Bronchial epithelial cell (primary cell): Measurements from ENCODE around the gene CNTN5. TPM values are rescaled to one million over a fixed set of nuclear protein-coding genes. Genes with fewer than 3 reads are reported as not detected.

Experiments used
- DNase-seq: peaks from one replicate; pipeline ENCODE4 v3.0.0-alpha.2; 2010; ENCODE audit warnings: low read depth
- FAIRE-seq: peaks from 2 replicates; lab custom pipeline; 2011; peaks lifted over from hg19 to GRCh38; lab: Jason Lieb, UNC
- H3K27me3 ChIP-seq: 2 replicates; pipeline ENCODE4 v1.5.1; 2011; ENCODE audit warnings: low read length; ENCODE audit not compliant: control insufficient read depth, insufficient read depth
- H3K36me3 ChIP-seq: 2 replicates; pipeline ENCODE4 v1.5.1; 2011; ENCODE audit warnings: low read length; ENCODE audit not compliant: control insufficient read depth, insufficient read depth
- H3K4me3 ChIP-seq: 2 replicates; pipeline ENCODE4 v1.5.1; 2011; ENCODE audit warnings: mild to moderate bottlenecking, low read depth, low read length, control low read depth
- CTCF ChIP-seq: IDR thresholded peaks from 2 replicates; pipeline ENCODE4 v1.5.1; 2011; ENCODE audit warnings: mild to moderate bottlenecking, moderate library complexity, low read length, control low read depth, inconsistent platforms; ENCODE audit not compliant: insufficient read depth, severe bottlenecking
- total RNA-seq: library from RNA; depleted of rRNA; stranded (reverse); fragments of >200 nt; gene quantifications from 2 replicates; pipeline ENCODE4 v1.2.1, GENCODE V29; 2014

The CNTN5 gene
- total RNA-seq, 1 donor from 2014 or later = not detected

- no peak for TF ChIP-seq CTCF
- Histone ChIP-seq H3K36me3 (no peaks in the 10 kb centered on the region), H3K4me3 (no peak overlapping the region), H3K27me3 (no peaks in the 10 kb centered on the region)
- DNase-seq (no peak), FAIRE-seq (no peak)
Observed at GRCh38 chr11:99432677-99433076, 411.9 kb downstream of the CNTN5 start.

DNA sequence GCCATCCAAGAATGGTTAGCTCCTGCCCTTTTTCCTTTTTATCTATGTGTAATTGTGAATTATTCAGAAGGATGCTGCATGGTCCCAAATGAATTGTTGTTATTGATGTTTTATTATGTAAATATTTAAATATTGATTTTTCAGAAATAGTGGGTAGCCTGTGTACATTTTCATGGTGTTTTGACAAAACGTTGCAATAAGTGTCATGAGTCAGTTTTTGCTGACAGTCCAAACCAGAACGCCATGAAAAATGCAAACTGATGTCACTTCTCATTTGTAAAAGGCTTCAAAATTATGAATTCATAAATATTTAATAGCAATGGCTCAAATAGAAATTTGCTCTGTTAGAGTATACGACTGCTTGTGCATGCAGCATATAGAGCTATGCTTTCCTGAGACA is 422.5 kb downstream of the CNTN5 start:
- FAIRE-seq (no peak), DNase-seq (no peak)
- no peak overlapping the region for H3K4me3 ChIP-seq
- no peak for TF ChIP-seq CTCF
- H3K36me3 ChIP-seq = no peaks in the 10 kb centered on the region
- H3K27me3 ChIP-seq = no peaks in the 10 kb centered on the region

GRCh38 chr11:99446400-99446799 is 425.7 kb downstream of the CNTN5 start:
- no peak overlapping the region for H3K4me3 ChIP-seq
- no peaks in the 10 kb centered on the region for H3K36me3 ChIP-seq
- no peaks in the 10 kb centered on the region for H3K27me3 ChIP-seq
- no peak for DNase-seq
- TF ChIP-seq CTCF = no peak
- no peak for FAIRE-seq

GRCh38 chr11:99449345-99449744 is 428.6 kb downstream of the CNTN5 start:
- no peak for TF ChIP-seq CTCF
- H3K4me3 ChIP-seq = no peak overlapping the region
- H3K27me3 ChIP-seq = no peaks in the 10 kb centered on the region
- DNase-seq (no peak), FAIRE-seq (no peak)
- no peaks in the 10 kb centered on the region for H3K36me3 ChIP-seq

DNA sequence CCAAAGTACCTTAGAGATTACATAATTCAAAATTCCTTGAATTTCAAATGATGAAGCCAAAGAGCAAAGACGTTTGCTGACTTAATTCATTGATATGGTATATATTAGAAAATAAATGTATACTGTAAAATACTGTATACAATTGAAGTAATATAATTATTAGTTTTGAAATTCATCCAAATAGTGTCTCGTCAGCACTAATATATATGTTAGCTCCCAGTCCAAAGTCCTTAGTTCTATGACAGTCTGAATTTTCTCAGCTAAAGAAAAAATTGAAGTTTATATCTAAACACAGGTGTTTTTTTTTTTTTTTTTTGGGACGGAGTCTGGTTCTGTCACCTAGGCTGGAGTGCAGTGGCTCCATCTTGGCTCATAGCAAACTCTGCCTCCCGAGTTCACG is 431.3 kb downstream of the CNTN5 start:
- Histone ChIP-seq H3K27me3 (no peaks in the 10 kb centered on the region), H3K4me3 (no peak overlapping the region), H3K36me3 (no peaks in the 10 kb centered on the region)
- no peak for DNase-seq
- TF ChIP-seq CTCF = no peak
- FAIRE-seq = no peak

- DNase-seq = no peak
- no peak for TF ChIP-seq CTCF
- FAIRE-seq = no peak
- Histone ChIP-seq H3K4me3 (no peak overlapping the region), H3K27me3 (no peaks in the 10 kb centered on the region), H3K36me3 (no peaks in the 10 kb centered on the region)
Observed at GRCh38 chr11:99461913-99462312, 441.2 kb downstream of the CNTN5 start.
